ENCODE measurements around the gene KRTAP12-2. TPM values are rescaled to one million over a fixed set of nuclear protein-coding genes. Genes with fewer than 3 reads are reported as not detected.

The KRTAP12-2 gene
- polyA plus RNA-seq, 1 donor (not counting 4 experiments of a cell fraction or from before 2014, with no cell fraction given), result not detected

DNA sequence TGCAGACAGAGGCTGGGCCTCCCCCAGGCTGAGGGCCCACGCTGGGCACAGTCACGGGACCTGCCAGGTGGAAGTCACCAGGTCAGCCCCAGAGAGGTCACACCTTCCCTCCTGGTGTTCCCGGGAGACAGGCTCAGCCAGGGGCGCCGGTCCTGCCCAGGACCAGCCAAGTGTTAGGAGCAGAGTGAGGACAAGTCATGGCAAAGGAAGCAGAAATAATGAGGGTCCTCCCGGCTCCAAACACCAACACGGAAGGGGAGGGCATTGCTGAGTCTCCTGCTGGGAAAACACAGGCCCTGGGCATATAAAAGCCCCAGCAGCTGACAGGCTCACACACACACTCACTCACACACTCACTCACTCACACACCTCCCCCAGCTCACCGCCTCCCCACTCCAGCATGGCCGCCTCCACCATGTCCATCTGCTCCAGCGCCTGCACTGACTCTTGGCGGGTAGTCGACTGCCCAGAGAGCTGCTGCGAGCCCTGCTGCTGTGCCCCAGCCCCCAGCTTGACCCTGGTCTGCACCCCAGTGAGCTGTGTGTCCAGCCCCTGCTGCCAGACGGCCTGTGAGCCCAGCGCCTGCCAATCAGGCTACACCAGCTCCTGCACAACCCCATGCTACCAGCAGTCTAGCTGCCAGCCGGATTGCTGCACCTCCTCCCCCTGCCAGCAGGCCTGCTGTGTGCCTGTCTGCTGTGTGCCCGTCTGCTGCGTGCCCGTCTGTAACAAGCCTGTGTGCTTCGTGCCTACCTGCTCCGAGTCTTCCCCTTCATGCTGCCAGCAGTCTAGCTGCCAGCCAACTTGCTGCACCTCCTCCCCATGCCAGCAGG, 29.5 kb downstream of the KRTAP12-2 start, which contains the start of gene KRTAP10-10:
Gene KRTAP10-10 (plus strand): TSS at position 339 of the 833 bp plus-strand sequence. CDS start 62 bp downstream, at position 401.
- Histone ChIP-seq H3K27me3 (ENCODE audit: control insufficient read depth, extremely low read depth, insufficient read depth, low read length) (no peaks in the 10 kb centered on the region), H3K9ac (ENCODE audit: control insufficient read depth, extremely low read depth, insufficient read depth, low read length) (no peak within 1 kb of the TSS)

DNA sequence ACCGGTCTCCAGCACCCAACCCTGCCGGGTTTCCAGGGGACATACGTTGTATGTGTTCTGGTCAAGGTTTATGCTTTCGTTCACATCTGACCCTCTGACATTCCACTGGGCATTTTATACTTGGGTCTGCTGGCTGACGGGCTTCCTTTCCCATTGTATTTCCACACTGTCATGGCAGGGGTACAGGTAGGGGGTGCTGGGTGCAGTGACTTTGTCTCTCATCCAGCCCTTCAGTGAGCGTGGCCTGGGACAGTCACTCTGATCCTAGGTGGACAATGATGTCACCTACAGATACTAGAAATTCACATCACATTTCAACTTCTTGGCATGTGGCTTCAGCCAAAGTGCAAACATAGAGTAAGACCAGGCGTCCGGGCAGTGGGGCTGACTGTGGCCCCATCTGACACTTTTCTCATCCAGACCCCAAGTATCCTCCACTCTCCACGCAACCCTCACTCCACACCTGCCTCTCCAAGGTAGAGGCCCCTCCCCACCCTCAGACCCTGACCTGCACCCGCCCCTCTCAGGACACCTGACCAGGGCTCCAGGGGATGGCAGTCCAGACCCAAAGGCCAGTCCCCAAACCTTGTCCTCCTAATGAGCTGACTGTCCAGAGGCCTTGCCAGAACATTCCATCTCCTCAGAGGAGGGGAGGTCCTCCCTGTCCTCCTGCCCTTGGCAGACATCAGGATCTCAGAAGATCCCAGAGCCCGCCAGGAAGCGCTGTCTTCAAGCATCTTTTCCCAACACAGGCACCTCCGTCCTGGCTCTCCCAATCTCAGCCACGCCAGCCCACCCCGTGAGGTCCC, 30.3 kb downstream of the KRTAP12-2 start:
- H3K27me3 ChIP-seq (ENCODE audit: control insufficient read depth, extremely low read depth, insufficient read depth, low read length), result no peaks in the 10 kb centered on the region
- TF ChIP-seq, protein P1, sequence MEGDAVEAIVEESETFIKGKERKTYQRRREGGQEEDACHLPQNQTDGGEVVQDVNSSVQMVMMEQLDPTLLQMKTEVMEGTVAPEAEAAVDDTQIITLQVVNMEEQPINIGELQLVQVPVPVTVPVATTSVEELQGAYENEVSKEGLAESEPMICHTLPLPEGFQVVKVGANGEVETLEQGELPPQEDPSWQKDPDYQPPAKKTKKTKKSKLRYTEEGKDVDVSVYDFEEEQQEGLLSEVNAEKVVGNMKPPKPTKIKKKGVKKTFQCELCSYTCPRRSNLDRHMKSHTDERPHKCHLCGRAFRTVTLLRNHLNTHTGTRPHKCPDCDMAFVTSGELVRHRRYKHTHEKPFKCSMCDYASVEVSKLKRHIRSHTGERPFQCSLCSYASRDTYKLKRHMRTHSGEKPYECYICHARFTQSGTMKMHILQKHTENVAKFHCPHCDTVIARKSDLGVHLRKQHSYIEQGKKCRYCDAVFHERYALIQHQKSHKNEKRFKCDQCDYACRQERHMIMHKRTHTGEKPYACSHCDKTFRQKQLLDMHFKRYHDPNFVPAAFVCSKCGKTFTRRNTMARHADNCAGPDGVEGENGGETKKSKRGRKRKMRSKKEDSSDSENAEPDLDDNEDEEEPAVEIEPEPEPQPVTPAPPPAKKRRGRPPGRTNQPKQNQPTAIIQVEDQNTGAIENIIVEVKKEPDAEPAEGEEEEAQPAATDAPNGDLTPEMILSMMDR (optimal IDR thresholded peaks at IDR 0.05 in 1 of 3, IDR thresholded peaks at IDR 0.05 in 1 of 3, conservative IDR thresholded peaks at IDR 0.05 in 1 of 3; ENCODE audit: extremely low read depth in 1 of 3, insufficient read depth in 2 of 3, low read length in 3 of 3), result no peak
- TF ChIP-seq EZH2 (IDR thresholded peaks at IDR 0.05; ENCODE audit: low read length), result no peak
- H3K9ac ChIP-seq (ENCODE audit: control insufficient read depth, extremely low read depth, insufficient read depth, low read length), result no peak overlapping the region
- FAIRE-seq, result no peak
- no peak overlapping the region for H3K4me3 ChIP-seq (ENCODE audit: control insufficient read depth in 2 of 3, extremely low read depth in 1 of 3, insufficient read depth in 2 of 3, low read depth in 1 of 3, low read length in 3 of 3)
- no peaks in the 10 kb centered on the region for H3K36me3 ChIP-seq (ENCODE audit: control insufficient read depth in 2 of 2, extremely low read depth in 1 of 2, insufficient read depth in 2 of 2, low read length in 2 of 2)
- H2AFZ ChIP-seq (ENCODE audit: control insufficient read depth, low read length), result no peak overlapping the region
- no peaks in the 10 kb centered on the region for H3K79me2 ChIP-seq (ENCODE audit: control insufficient read depth, insufficient read depth, low read length)
- no peaks in the 10 kb centered on the region for H3K4me1 ChIP-seq (ENCODE audit: control insufficient read depth, extremely low read depth, insufficient read depth, low read length)
- dilution Hi-C loops (cut with MboI; ENCODE audit: extremely low pct_ligation_motif_present, low sequenced_read_pairs), result no loop called here
- H3K27ac ChIP-seq (ENCODE audit: control insufficient read depth, insufficient read depth, low read length), result no peak overlapping the region
- no peaks in the 10 kb centered on the region for H3K9me3 ChIP-seq (ENCODE audit: control insufficient read depth, low read depth, low read length)
- no peaks in the 10 kb centered on the region for H4K20me1 ChIP-seq (ENCODE audit: control insufficient read depth, extremely low read depth, insufficient read depth, low read length)
- DNase-seq (ENCODE audit: low read depth, low spot score), result no peak
- H3K9me1 ChIP-seq (ENCODE audit: control insufficient read depth, extremely low read depth, insufficient read depth, low read length), result no peaks in the 10 kb centered on the region
- no peak overlapping the region for H3K4me2 ChIP-seq (ENCODE audit: control insufficient read depth, extremely low read depth, insufficient read depth, low read depth, low read length)

More for the DNA sequence above, 29.5 kb downstream of the KRTAP12-2 start, which contains the start of gene KRTAP10-10:
- Histone ChIP-seq H3K79me2 (ENCODE audit: control insufficient read depth, insufficient read depth, low read length) (no peaks in the 10 kb centered on the region), H2AFZ (ENCODE audit: control insufficient read depth, low read length) (no peak within 1 kb of the TSS), H3K36me3 (ENCODE audit: control insufficient read depth in 2 of 2, extremely low read depth in 1 of 2, insufficient read depth in 2 of 2, low read length in 2 of 2) (no peaks in the 10 kb centered on the region), H3K9me3 (ENCODE audit: control insufficient read depth, low read depth, low read length) (no peaks in the 10 kb centered on the region), H3K4me2 (ENCODE audit: control insufficient read depth, extremely low read depth, insufficient read depth, low read depth, low read length) (no peak within 1 kb of the TSS), H3K4me1 (ENCODE audit: control insufficient read depth, extremely low read depth, insufficient read depth, low read length) (no peaks in the 10 kb centered on the region), H3K27ac (ENCODE audit: control insufficient read depth, insufficient read depth, low read length) (no peak within 1 kb of the TSS), H3K4me3 (ENCODE audit: control insufficient read depth in 2 of 3, extremely low read depth in 1 of 3, insufficient read depth in 2 of 3, low read depth in 1 of 3, low read length in 3 of 3) (no peak within 1 kb of the TSS), H3K9me1 (ENCODE audit: control insufficient read depth, extremely low read depth, insufficient read depth, low read length) (no peaks in the 10 kb centered on the region), H4K20me1 (ENCODE audit: control insufficient read depth, extremely low read depth, insufficient read depth, low read length) (no peaks in the 10 kb centered on the region)
- dilution Hi-C loops (cut with MboI; ENCODE audit: extremely low pct_ligation_motif_present, low sequenced_read_pairs), result no loop called here
- DNase-seq (ENCODE audit: low read depth, low spot score) (no peak), FAIRE-seq (no peak)
- TF ChIP-seq, protein P1 (optimal IDR thresholded peaks at IDR 0.05 in 1 of 3, IDR thresholded peaks at IDR 0.05 in 1 of 3, conservative IDR thresholded peaks at IDR 0.05 in 1 of 3; ENCODE audit: extremely low read depth in 1 of 3, insufficient read depth in 2 of 3, low read length in 3 of 3), result no peak
